GM12865 (cell line): ENCODE data around the gene NPC2.
A peak's percentile ranks its signal among the peaks of the same experiment; 100 is the strongest.

ENCODE experiments used
- DNase-seq: peaks from one replicate; pipeline ENCODE4 v3.0.0; 2010; ENCODE audit warnings: low read depth
- H3K4me3 ChIP-seq: 2 replicates; pipeline ENCODE4 v1.5.1; 2011; ENCODE audit warnings: mild to moderate bottlenecking, low read depth, low read length, control low read depth
- CTCF ChIP-seq: IDR thresholded peaks from 2 replicates; pipeline ENCODE4 v1.5.1; 2011; ENCODE audit warnings: low read length, control low read depth, low read depth, inconsistent platforms; ENCODE audit not compliant: insufficient read depth; ENCODE audit errors: missing control alignments

Gene NPC2

DNA sequence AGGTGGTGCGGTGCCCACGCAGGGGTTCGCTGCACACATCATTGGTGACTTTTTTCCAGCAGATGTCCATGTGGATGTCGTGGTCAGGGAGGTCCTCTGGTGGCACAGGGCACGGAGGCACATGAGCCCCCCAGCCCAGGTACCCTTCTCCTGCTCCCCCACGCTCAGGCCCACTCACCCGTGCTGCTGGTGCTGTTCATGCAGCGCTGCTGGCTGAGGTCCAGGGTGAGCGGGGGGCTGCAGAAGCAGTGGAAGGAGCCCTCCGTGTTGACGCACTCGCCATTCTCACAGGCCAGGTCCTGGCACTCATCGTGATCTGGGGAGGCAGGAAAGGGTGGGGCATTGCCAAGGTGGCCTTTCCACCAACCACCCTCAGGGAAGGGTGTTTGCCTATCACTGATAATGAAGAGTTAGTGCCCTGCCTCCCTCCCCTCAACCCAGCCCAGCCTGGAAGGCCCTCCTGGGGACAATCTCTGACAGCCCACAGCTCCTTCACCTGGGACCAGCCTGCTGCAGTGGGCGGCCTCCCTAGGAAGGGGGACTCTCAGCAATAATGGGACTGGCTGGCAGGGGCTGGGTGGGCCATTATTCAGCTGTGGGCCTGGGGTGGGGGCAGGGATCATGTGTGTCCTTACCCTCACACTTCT lies 10.3 kb upstream of the NPC2 start:
- no peak for DNase-seq
- no peak overlapping the region for H3K4me3 ChIP-seq
- TF ChIP-seq CTCF, result no peak

DNA sequence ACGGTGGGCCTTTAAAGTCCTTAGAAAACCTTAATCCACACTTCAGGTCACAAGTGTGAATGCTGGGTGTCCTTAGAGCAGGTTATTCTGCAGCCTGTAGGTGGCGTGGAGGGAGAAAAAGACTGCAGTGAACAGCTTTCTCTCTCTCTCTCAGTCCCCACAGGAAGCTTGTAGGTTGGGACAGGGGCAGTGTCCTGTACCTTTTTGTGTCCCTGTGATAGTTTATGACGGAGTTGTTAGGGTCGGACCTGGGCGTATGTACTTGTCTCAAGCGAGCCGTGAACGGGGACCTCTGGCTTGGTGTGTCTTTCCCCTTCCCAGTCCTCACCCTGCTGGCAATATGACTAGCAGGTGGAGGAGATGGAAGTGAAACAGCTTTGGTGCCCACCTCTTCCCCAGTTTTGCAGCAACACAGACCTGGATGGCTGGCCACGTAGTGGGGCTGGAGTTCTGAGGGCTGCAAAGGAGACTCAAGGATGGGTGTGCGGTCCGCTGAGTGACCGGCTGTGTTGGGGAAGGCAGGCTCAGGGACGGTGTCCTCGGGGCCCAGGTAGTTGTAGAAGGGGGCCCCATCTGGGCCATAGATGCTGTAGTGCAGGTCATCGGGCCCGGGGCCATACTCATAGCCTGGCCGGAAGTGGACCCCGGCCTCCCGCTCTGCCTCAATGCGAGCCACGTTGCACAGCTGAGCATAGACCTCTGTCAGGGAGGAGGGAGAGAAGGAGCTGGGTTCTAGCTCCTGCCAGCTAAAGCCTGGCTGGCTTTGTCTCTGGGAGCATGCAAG lies 9.3 kb upstream of the NPC2 start:
- peak; percentile 65 for TF ChIP-seq CTCF
- no peak overlapping the region for H3K4me3 ChIP-seq
- peak; percentile 57 for DNase-seq

DNA sequence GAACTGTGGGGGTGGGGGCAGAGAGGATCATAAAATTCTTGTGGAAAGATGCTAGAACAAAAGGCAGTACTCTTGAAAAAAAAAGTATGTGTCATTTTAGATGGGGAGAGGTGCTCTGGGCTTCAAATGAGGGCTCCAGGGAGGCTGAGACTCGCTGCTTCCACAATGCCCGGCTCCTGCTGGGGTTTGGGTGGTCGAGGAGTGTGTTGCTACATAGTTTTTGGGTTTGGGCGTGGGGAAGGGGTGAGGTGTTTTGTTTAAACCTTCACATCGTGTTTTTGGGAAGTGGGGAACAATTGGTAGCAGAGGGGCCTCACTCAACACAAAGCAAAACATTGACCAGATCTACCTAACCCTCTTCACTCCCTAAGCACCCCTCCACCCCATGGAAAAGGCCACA lies 8.6 kb upstream of the NPC2 start:
- DNase-seq, result no peak
- no peak for TF ChIP-seq CTCF
- no peak overlapping the region for H3K4me3 ChIP-seq

DNA sequence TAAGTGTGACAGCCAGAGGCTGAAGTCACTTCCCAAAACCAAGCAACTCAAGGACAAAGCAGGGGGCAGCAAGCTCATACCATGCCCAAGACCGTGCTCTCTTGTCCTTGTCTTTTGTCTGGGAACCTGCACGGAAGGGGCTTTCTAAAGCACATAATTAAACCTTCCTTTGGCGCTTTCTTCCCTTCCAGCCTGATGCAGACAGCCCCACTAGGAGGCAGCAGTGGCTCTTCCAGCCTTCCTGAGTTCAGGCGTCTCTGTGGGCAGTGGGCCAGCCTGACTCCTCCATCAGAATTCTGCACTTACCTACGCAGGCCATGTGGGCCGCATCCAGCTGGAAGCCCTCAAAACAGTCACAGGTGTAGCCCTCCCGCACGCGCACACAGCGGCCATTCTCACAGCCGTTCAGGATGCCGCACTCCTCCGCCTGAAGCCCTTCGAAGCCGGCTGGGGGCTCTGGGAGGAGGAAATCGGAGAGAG lies 8.1 kb upstream of the NPC2 start:
- no peak for DNase-seq
- H3K4me3 ChIP-seq, result no peak overlapping the region
- TF ChIP-seq CTCF, result peak; percentile 8

GRCh38 chr14:74500417-74501134 lies 7.5 kb upstream of the NPC2 start:
- DNase-seq, result no peak
- no peak for TF ChIP-seq CTCF
- no peak overlapping the region for H3K4me3 ChIP-seq

GRCh38 chr14:74495356-74495755 lies 2.3 kb upstream of the NPC2 start:
- DNase-seq, result no peak

More at GRCh38 chr14:74495356-74495755, 2.3 kb upstream of the NPC2 start:
- no peak overlapping the region for H3K4me3 ChIP-seq
- TF ChIP-seq CTCF, result no peak
